ENCODE results near the gene UBE2QL1.

The UBE2QL1 gene

GRCh38 chr5:6527749-6528455 lies 79.2 kb downstream of the UBE2QL1 start:
- no peak for DNase-seq

GRCh38 chr5:6535594-6535993 lies 86.9 kb downstream of the UBE2QL1 start:
- DNase-seq, result no peak

GRCh38 chr5:6539060-6539459 lies 90.4 kb downstream of the UBE2QL1 start:
- DNase-seq, result no peak

GRCh38 chr5:6540111-6540827 lies 91.6 kb downstream of the UBE2QL1 start:
- DNase-seq, result no peak

GRCh38 chr5:6541256-6542013 lies 92.8 kb downstream of the UBE2QL1 start:
- no peak for DNase-seq

GRCh38 chr5:6542421-6543345 lies 94.0 kb downstream of the UBE2QL1 start:
- DNase-seq, result no peak

- DNase-seq, result no peak
These were observed 94.7 kb downstream of the UBE2QL1 start for GRCh38 chr5:6543346-6543730.

GRCh38 chr5:6543830-6544560 lies 95.3 kb downstream of the UBE2QL1 start:
- no peak for DNase-seq

Measured in amygdala (tissue), 56 donors.